GM12801 (cell line): ENCODE results near the gene TPBGL.

Experiments
- CTCF ChIP-seq: IDR thresholded peaks from one replicate; pipeline ENCODE4 v1.5.1; 2011; ENCODE audit warnings: control low read depth; ENCODE audit not compliant: insufficient read length; ENCODE audit errors: extremely low read depth

Gene TPBGL

GRCh38 chr11:75292943-75293342 is 52.4 kb downstream of the TPBGL start:
- TF ChIP-seq CTCF: no peak
